Right kidney (tissue), 1 donor: Measurements from ENCODE around the gene TRAF7.

Source experiments
- DNase-seq: peaks from one replicate; pipeline ENCODE4 v3.0.0-alpha.2; 2016

TRAF7 gene

GRCh38 chr16:2183671-2184070 is 28.1 kb downstream of the TRAF7 start:
- no peak for DNase-seq

- no peak for DNase-seq
Observed at GRCh38 chr16:2184346-2184745, 28.8 kb downstream of the TRAF7 start.

GRCh38 chr16:2184962-2185361 is 29.4 kb downstream of the TRAF7 start:
- no peak for DNase-seq

GRCh38 chr16:2186064-2186463 is 30.5 kb downstream of the TRAF7 start:
- no peak for DNase-seq

- no peak for DNase-seq
Observed at GRCh38 chr16:2186505-2186904, 30.9 kb downstream of the TRAF7 start.

GRCh38 chr16:2187212-2187611 is 31.6 kb downstream of the TRAF7 start:
- no peak for DNase-seq

GRCh38 chr16:2188395-2188794 is 32.8 kb downstream of the TRAF7 start:
- DNase-seq, result no peak

- DNase-seq, result no peak
Observed at GRCh38 chr16:2189252-2189893, 33.8 kb downstream of the TRAF7 start.

- no peak for DNase-seq
Observed at GRCh38 chr16:2190002-2190658, 34.5 kb downstream of the TRAF7 start.

- DNase-seq, result no peak
Observed at GRCh38 chr16:2190659-2191445, 35.3 kb downstream of the TRAF7 start.

- DNase-seq, result no peak
Observed at GRCh38 chr16:2191446-2191706, 35.8 kb downstream of the TRAF7 start.

GRCh38 chr16:2194166-2194834 is 38.7 kb downstream of the TRAF7 start:
- no peak for DNase-seq

GRCh38 chr16:2194852-2195321 is 39.3 kb downstream of the TRAF7 start:
- DNase-seq, result peak; percentile 44

GRCh38 chr16:2195322-2196161 is 40.0 kb downstream of the TRAF7 start:
- no peak for DNase-seq

GRCh38 chr16:2196162-2196980 is 40.8 kb downstream of the TRAF7 start, which contains the start of gene CASKIN1:
Gene CASKIN1 (minus strand): TSS chr16:2196605. CDS start chr16:2196432, 173 bp downstream.
- DNase-seq, result no peak

GRCh38 chr16:2196981-2197511 is 41.5 kb downstream of the TRAF7 start:
- DNase-seq, result no peak

GRCh38 chr16:2197765-2198164 is 42.2 kb downstream of the TRAF7 start:
- DNase-seq, result no peak

GRCh38 chr16:2198283-2198682 is 42.7 kb downstream of the TRAF7 start:
- DNase-seq, result no peak

- no peak for DNase-seq
Observed at GRCh38 chr16:2199095-2199494, 43.5 kb downstream of the TRAF7 start.

GRCh38 chr16:2199621-2200139 is 44.1 kb downstream of the TRAF7 start:
- DNase-seq, result no peak

- DNase-seq, result no peak
Observed at GRCh38 chr16:2200313-2200712, 44.7 kb downstream of the TRAF7 start.
